Measurements from ENCODE around the gene ZNF407.

ZNF407 gene

GRCh38 chr18:74975001-74975400, 377.3 kb downstream of the ZNF407 start:
- peaks cover 10% of the 10 kb centered on the region for H3K4me1 Mint-ChIP-seq
- no peaks in the 10 kb centered on the region for H3K27me3 Mint-ChIP-seq
- H3K4me3 Mint-ChIP-seq, result no peak overlapping the region
- ATAC-seq, result no peak
- no peaks in the 10 kb centered on the region for H3K9me3 Mint-ChIP-seq
- no peak overlapping the region for H3K27ac Mint-ChIP-seq
- peaks cover 33% of the 10 kb centered on the region for H3K36me3 Mint-ChIP-seq

DNA sequence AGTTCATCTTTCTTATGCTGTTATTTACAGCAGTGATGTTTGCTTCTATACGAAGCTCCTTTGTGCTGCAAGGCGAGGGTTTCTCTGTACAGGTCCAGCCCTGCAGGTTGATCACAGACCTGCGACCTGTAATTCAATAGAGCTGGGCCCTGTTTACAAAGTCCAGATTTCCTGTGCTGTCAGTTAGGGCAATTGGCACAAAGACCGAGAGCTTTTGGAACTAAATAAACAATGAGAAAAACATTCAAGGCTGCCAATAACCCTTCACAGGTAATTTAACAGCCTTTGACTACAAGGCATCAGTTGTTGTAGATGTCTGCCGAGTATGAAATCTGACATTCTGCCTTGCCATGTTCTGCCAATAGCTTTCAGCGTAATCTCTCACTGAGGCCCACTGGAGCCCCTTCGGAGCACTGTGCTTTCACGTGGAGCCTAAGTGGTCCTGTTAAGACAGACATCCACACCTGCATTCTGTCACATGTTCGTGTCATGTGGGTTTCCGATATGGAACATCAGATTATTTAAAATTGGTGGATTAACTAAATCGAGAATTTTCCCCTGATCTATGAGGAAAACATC, 378.8 kb downstream of the ZNF407 start:
- no peaks in the 10 kb centered on the region for H3K9me3 Mint-ChIP-seq
- H3K27me3 Mint-ChIP-seq, result no peaks in the 10 kb centered on the region
- H3K4me3 Mint-ChIP-seq, result no peak overlapping the region
- H3K36me3 Mint-ChIP-seq, result peaks cover 44% of the 10 kb centered on the region
- no peak overlapping the region for H3K27ac Mint-ChIP-seq
- ATAC-seq, result no peak
- peaks cover 9% of the 10 kb centered on the region for H3K4me1 Mint-ChIP-seq

- Mint-ChIP-seq H3K36me3 (peaks cover 42% of the 10 kb centered on the region), H3K4me3 (no peak overlapping the region), H3K4me1 (peaks cover 6% of the 10 kb centered on the region), H3K27ac (no peak overlapping the region), H3K9me3 (no peaks in the 10 kb centered on the region), H3K27me3 (no peaks in the 10 kb centered on the region)
- ATAC-seq, result no peak
These were observed 379.4 kb downstream of the ZNF407 start for GRCh38 chr18:74977041-74977440.

GRCh38 chr18:74980669-74981068, 383.0 kb downstream of the ZNF407 start:
- no peak for ATAC-seq
- H3K9me3 Mint-ChIP-seq, result no peaks in the 10 kb centered on the region
- H3K4me1 Mint-ChIP-seq, result no peaks in the 10 kb centered on the region
- H3K4me3 Mint-ChIP-seq, result no peak overlapping the region
- H3K27me3 Mint-ChIP-seq, result no peaks in the 10 kb centered on the region
- peaks cover 36% of the 10 kb centered on the region for H3K36me3 Mint-ChIP-seq
- H3K27ac Mint-ChIP-seq, result no peak overlapping the region

DNA sequence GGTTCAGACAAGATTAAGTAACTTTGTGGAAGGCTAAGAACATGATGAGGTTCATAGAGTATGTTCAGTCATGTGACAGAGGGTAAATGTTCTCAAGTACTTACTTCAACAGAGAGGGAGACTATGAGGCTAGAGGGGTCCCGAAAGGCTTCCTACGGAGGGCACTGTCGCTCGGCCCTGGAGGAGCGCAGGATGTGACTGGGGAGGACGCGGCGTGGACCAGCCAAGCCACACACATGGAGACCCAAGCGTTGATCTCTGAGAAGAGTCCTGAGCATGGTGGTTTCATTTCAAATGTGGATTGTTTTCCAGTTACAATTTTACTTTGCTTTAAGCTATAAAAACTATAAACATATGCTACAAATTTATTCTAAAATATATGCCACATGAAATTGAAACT, 383.8 kb downstream of the ZNF407 start:
- no peak overlapping the region for H3K4me3 Mint-ChIP-seq

DNA sequence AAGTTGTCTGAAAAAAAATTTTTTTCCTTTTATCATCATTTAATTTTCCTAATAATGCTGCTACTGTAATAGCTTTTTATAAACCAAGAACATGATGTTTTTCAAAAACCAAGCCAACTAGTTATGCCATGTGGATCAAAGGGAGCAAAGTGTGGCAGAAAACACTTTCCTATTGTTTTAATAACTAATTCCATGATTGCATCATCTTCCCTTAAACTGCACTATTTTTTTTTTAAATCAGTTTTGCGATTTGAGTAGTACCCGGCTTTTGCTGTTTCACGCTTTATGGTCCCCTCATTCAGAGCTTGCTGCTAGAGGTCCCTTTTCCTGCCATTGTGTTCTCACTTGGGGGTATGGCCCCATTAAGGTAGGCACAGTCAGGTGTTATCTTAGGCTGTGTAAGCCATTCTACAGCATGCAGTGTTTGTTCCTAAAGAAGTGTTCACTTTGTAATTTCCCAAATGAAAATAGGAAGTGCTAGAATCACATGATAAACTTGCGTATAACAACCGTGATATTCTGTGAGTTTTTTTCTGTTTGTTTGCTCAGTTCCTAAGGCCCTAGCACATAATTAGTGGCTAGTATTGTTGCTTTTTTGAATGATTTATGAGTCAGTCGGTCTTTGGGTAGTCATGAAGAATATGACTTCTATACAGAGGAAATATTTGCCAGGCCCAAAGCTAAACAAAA, 385.4 kb downstream of the ZNF407 start:
- no peak overlapping the region for H3K4me3 Mint-ChIP-seq
- no peaks in the 10 kb centered on the region for H3K4me1 Mint-ChIP-seq
- no peaks in the 10 kb centered on the region for H3K9me3 Mint-ChIP-seq
- peaks cover 29% of the 10 kb centered on the region for H3K36me3 Mint-ChIP-seq
- H3K27ac Mint-ChIP-seq, result no peak overlapping the region
- no peak for ATAC-seq
- no peaks in the 10 kb centered on the region for H3K27me3 Mint-ChIP-seq

More for the DNA sequence above, 383.8 kb downstream of the ZNF407 start:
- ATAC-seq, result no peak
- Mint-ChIP-seq H3K9me3 (no peaks in the 10 kb centered on the region), H3K27ac (no peak overlapping the region), H3K27me3 (no peaks in the 10 kb centered on the region), H3K36me3 (peaks cover 36% of the 10 kb centered on the region), H3K4me1 (no peaks in the 10 kb centered on the region)

- Mint-ChIP-seq H3K4me1 (peaks cover 18% of the 10 kb centered on the region), H3K9me3 (no peaks in the 10 kb centered on the region), H3K27me3 (no peaks in the 10 kb centered on the region), H3K27ac (no peak overlapping the region), H3K36me3 (peaks cover 4% of the 10 kb centered on the region), H3K4me3 (no peak overlapping the region)
- no peak for ATAC-seq
These were observed 391.5 kb downstream of the ZNF407 start for GRCh38 chr18:74989134-74989533.

- Mint-ChIP-seq H3K9me3 (no peaks in the 10 kb centered on the region), H3K27me3 (no peaks in the 10 kb centered on the region), H3K4me1 (peaks cover 32% of the 10 kb centered on the region), H3K4me3 (no peak overlapping the region), H3K36me3 (peaks cover 4% of the 10 kb centered on the region), H3K27ac (peak overlapping the region; percentile 18)
- ATAC-seq, result peak; percentile 49
These were observed 393.0 kb downstream of the ZNF407 start for GRCh38 chr18:74990563-74991081.

DNA sequence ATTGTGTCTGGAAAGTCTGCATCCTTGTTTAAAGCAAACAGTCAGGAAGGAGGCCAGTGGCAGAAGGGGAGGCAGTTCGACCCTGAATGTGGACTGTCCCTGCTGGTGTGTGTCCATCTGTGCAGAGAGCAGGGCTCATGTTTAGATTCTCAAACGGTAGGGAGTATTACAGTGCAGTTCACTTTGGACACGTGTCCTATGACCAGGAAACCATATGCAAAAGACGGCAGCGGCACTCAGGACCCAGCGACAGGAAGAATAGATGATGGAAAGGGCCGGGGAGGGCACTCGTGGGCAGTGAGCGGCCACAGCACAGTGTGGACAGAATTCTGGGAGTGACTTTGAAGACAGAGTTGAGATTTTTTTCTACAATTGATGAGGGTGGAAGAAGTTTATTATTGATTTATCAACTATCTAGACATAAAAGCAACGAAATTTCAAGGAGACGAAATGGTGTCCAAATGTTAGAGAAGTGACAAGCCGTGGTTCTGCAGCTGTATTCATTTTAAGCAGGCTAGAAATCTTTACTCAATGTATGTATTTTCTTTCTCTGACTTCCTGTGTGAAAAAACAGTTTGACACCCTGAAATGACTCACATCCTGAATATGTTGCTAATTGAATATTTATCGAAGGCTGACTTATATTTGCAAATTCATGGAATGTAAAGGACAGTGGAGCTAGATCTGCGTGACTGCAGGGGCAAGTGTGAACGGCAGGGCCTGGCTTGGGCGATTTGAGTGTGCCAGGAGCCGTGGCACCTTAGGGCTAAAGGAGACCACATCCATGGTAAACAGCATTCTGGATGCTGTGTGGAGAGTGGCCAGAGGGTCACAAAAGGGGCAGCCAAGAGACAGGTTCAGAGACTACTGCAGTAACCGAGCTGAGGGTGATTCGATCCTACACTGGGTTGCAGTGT, 397.1 kb downstream of the ZNF407 start:
- Mint-ChIP-seq H3K36me3 (peaks cover 12% of the 10 kb centered on the region), H3K27ac (peak overlapping the region; percentile 44), H3K9me3 (peaks cover 3% of the 10 kb centered on the region), H3K4me1 (peaks cover 32% of the 10 kb centered on the region), H3K4me3 (peak overlapping the region; percentile 65), H3K27me3 (no peaks in the 10 kb centered on the region)
- ATAC-seq, result peak; percentile 80

DNA sequence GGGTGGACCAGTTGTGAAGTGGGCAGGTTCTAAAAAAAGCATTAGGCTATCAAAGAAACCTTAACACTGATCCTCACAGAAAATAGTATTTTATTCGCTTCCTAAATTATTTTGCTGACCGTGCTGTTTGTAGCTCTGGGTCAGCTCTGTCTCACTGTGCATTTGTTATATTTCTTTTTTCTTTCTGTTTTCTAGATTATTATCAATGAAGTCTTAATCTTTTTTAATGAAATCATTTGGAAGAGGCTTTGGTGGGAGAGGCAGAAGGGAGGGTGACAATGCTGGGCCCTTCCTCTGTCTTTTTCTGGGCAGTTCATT, 397.7 kb downstream of the ZNF407 start:
- ATAC-seq, result no peak
- Mint-ChIP-seq H3K4me1 (peaks cover 31% of the 10 kb centered on the region), H3K27me3 (no peaks in the 10 kb centered on the region), H3K9me3 (peaks cover 3% of the 10 kb centered on the region), H3K36me3 (peaks cover 12% of the 10 kb centered on the region), H3K4me3 (no peak overlapping the region), H3K27ac (peak overlapping the region; percentile 44)

GRCh38 chr18:74996055-74996454, 398.4 kb downstream of the ZNF407 start:
- H3K4me3 Mint-ChIP-seq, result no peak overlapping the region
- no peak overlapping the region for H3K27ac Mint-ChIP-seq
- H3K9me3 Mint-ChIP-seq, result peaks cover 3% of the 10 kb centered on the region
- H3K4me1 Mint-ChIP-seq, result peaks cover 24% of the 10 kb centered on the region
- no peak for ATAC-seq
- peaks cover 12% of the 10 kb centered on the region for H3K36me3 Mint-ChIP-seq
- no peaks in the 10 kb centered on the region for H3K27me3 Mint-ChIP-seq

GRCh38 chr18:74996996-74997395, 399.3 kb downstream of the ZNF407 start:
- Mint-ChIP-seq H3K36me3 (peaks cover 12% of the 10 kb centered on the region), H3K27ac (no peak overlapping the region), H3K4me1 (peaks cover 24% of the 10 kb centered on the region)

GRCh38 chr18:75000920-75001319, 403.2 kb downstream of the ZNF407 start:
- peaks cover 20% of the 10 kb centered on the region for H3K36me3 Mint-ChIP-seq
- no peak overlapping the region for H3K27ac Mint-ChIP-seq
- H3K4me3 Mint-ChIP-seq, result no peak overlapping the region
- ATAC-seq, result no peak
- H3K9me3 Mint-ChIP-seq, result peaks cover 3% of the 10 kb centered on the region
- H3K27me3 Mint-ChIP-seq, result no peaks in the 10 kb centered on the region
- H3K4me1 Mint-ChIP-seq, result no peaks in the 10 kb centered on the region

More at GRCh38 chr18:74996996-74997395, 399.3 kb downstream of the ZNF407 start:
- peaks cover 3% of the 10 kb centered on the region for H3K9me3 Mint-ChIP-seq
- no peak overlapping the region for H3K4me3 Mint-ChIP-seq
- ATAC-seq, result no peak
- no peaks in the 10 kb centered on the region for H3K27me3 Mint-ChIP-seq

DNA sequence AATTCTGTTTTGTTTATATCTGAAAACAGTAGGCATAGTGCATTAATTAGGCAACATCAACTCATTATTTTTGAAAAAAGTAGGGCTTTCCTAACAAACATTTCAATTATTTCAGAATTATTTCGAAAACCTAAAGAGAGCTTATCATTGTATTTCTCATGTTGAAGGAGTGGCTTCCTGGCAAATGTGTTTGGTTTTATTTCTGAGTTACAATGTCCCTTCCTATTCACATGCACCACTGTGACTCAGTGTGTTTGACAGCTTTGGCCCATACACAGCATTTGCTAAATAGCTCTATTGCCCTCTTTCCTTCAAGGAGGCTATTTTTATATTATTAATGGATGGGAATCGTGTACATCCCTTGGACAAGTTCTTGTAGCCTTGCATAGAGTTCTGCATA, 405.4 kb downstream of the ZNF407 start:
- Mint-ChIP-seq H3K27ac (no peak overlapping the region), H3K9me3 (peaks cover 3% of the 10 kb centered on the region), H3K27me3 (no peaks in the 10 kb centered on the region), H3K4me3 (no peak overlapping the region), H3K4me1 (no peaks in the 10 kb centered on the region), H3K36me3 (peaks cover 24% of the 10 kb centered on the region)
- ATAC-seq, result no peak

Measured in stimulated activated memory B cell treated with anti-CD40 and anti-IgM and Interleukin-4, amounts not matched to agents 10 μg/mL and 1 μg/mL and 100 μg/mL, for 72 hours (primary cell).